Spleen (tissue), 11 donors: ENCODE data around the gene SP100. TPM values are rescaled to one million over a fixed set of nuclear protein-coding genes. Genes with fewer than 3 reads are reported as not detected.
A peak's percentile ranks its signal among the peaks of the same experiment; 100 is the strongest.
"Not testable (repeated sequence)": the region's sequence is repeated elsewhere in the genome, so short reads cannot be mapped to it uniquely, and the experiment has no call there.

Experiments used
- DNase-seq: peaks from one replicate; pipeline ENCODE4 v3.0.0-alpha.2; 2020
- H3K27ac ChIP-seq, 8 donors: fragments of 200-600 bp; sonication (generic) in 7 of 8; 1 replicate in 4 of 8; 2 replicates in 4 of 8; pipeline versions ENCODE4 v1.5.0 to v1.8.0; 2016 to 2021; ENCODE audit warnings: inconsistent platforms in 4 of 8, mild to moderate bottlenecking in 4 of 8, moderate library complexity in 1 of 8
- H3K27me3 ChIP-seq, 7 donors: fragments of 200-600 bp; sonication (generic) in 6 of 7; replicated peaks in 1 of 7; 1 replicate in 4 of 7; 2 replicates in 3 of 7; pipeline versions ENCODE4 v1.5.0 to v1.8.0; 2016 to 2021; ENCODE audit warnings: inconsistent platforms in 3 of 7, mild to moderate bottlenecking in 1 of 7
- H3K36me3 ChIP-seq, 6 donors: fragments of 200-600 bp; sonication (generic) in 5 of 6; 1 replicate in 4 of 6; 2 replicates in 2 of 6; pipeline versions ENCODE4 v1.5.0 to v1.8.0; 2016 to 2021; ENCODE audit warnings: inconsistent platforms in 2 of 6
- H3K4me1 ChIP-seq, 6 donors: fragments of 200-600 bp; sonication (generic) in 5 of 6; 1 replicate in 3 of 6; 2 replicates in 3 of 6; pipeline versions ENCODE4 v1.5.0 to v1.8.0; 2016 to 2021; ENCODE audit warnings: inconsistent platforms in 3 of 6
- H3K4me3 ChIP-seq, 8 donors: fragments of 200-600 bp; sonication (generic) in 7 of 8; 1 replicate in 4 of 8; 2 replicates in 4 of 8; pipeline versions ENCODE4 v1.5.0 to v1.8.0; 2016 to 2021; ENCODE audit warnings: inconsistent platforms in 4 of 8, mild to moderate bottlenecking in 4 of 8, moderate library complexity in 2 of 8
- H3K9me3 ChIP-seq, 8 donors: fragments of 200-600 bp; sonication (generic) in 7 of 8; 1 replicate in 4 of 8; 2 replicates in 4 of 8; pipeline versions ENCODE4 v1.5.0 to v1.8.0; 2016 to 2021; ENCODE audit warnings: inconsistent platforms in 4 of 8
- POLR2A ChIP-seq, 3 donors: fragments of 450-650 bp; IDR thresholded peaks; one replicate each; pipeline ENCODE4 v1.5.1; 2017; ENCODE audit warnings: antibody characterized with exemption in 3 of 3, mild to moderate bottlenecking in 1 of 3
- POLR2AphosphoS5 ChIP-seq, 3 donors: sonication (generic); formaldehyde crosslinking; IDR thresholded peaks; one replicate each; pipeline ENCODE4 v1.5.1; 2017; ENCODE audit warnings: antibody characterized with exemption in 3 of 3
- WGBS, 5 donors: extraction: QIAGEN DNeasy Blood & Tissue Kit in 3 of 5; methylation state at CpG; one replicate each; pipeline versions ENCODE4 v1.1.5 to v1.1.7; 2013 to 2018; 5-methylcytosine and 5-hydroxymethylcytosine counted together
- intact Hi-C: fragments of 100-400 bp; cut with DNase I; formaldehyde crosslinking; loops from one replicate; pipeline ENCODE4 v1.15.0; 2023; ENCODE audit warnings: low total_unique reads
- polyA plus RNA-seq, 3 donors: library from polyadenylated mRNA; stranded (reverse); fragments of 200-250 nt; gene quantifications; one replicate each; pipeline ENCODE4 v1.2.1, GENCODE V29; 2013
- total RNA-seq, 7 donors: library from RNA; depleted of rRNA in 3 of 7; stranded (reverse); fragments of >200 nt in 3 of 7; fragmentation: NEBNext Ultra II Directional in 4 of 7; extraction: Animal tissue kit (Norgen Biotek cat#: 25700) in 4 of 7; gene quantifications; one replicate each; pipeline versions ENCODE4 v1.1.0 to v1.2.1, GENCODE V29; 2016 to 2021
- TF ChIP-seq, protein P1 (sequence below), 11 experiments: fragments of 200-600 bp in 7 of 11; fragments of 450-650 bp in 4 of 11; sonication (generic) in 4 of 11; IDR thresholded peaks in 8 of 11; conservative IDR thresholded peaks in 3 of 11; 1 replicate in 7 of 11; 2 replicates in 4 of 11; pipeline versions ENCODE4 v1.4.0 to v1.8.0; 2016 to 2021; ENCODE audit warnings: antibody characterized with exemption in 11 of 11, inconsistent platforms in 4 of 11, mild to moderate bottlenecking in 1 of 11
- donor health status: healthy with polysubstance abuse.
- donor health status: DM: no; HTN: no; CAD: no; lungs with moderate emphysema.
- donor health status: DM: no; HTN: no; CAD: no.
- donor health status: Bipolar disorder and iron deficiency.
- donor health status: healthy.
- donor health status: DM: no; HTN: no; CAD: no.
- donor health status: DM: yes; HTN: yes; CAD: no.

SP100 gene
- total and polyA plus RNA-seq, 10 donors = 97.5 to 327 (median 260) TPM

DNA sequence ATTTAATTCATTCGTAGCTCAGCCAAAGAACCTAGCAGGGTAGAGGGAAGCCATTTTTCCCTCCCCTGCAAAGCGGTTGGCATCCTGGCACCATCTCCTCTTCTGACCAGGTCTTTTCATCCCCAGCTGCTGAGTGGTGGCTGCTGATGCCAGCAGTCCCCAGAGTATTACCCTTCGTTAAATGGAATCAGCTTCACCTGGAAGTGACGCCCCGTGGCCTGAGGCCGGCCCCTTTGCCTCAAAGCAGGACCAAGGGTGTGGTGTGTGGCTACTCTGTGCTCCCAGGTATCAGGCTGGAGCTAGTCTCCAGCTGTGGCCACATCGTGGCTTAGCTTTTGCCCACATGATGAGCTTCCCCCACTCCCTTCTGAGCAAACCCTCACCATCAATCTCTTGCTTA is 12.3 kb upstream of the SP100 start:
- 89 to 99% (median 97%) methylated on average over 7 of the region's 7 CpGs for WGBS, 5 donors
- no peak for DNase-seq
- TF ChIP-seq POLR2A (IDR thresholded peaks at IDR 0.05) = no peak
- TF ChIP-seq, protein P1, sequence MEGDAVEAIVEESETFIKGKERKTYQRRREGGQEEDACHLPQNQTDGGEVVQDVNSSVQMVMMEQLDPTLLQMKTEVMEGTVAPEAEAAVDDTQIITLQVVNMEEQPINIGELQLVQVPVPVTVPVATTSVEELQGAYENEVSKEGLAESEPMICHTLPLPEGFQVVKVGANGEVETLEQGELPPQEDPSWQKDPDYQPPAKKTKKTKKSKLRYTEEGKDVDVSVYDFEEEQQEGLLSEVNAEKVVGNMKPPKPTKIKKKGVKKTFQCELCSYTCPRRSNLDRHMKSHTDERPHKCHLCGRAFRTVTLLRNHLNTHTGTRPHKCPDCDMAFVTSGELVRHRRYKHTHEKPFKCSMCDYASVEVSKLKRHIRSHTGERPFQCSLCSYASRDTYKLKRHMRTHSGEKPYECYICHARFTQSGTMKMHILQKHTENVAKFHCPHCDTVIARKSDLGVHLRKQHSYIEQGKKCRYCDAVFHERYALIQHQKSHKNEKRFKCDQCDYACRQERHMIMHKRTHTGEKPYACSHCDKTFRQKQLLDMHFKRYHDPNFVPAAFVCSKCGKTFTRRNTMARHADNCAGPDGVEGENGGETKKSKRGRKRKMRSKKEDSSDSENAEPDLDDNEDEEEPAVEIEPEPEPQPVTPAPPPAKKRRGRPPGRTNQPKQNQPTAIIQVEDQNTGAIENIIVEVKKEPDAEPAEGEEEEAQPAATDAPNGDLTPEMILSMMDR (IDR thresholded peaks at IDR 0.05 in 8 of 11, conservative IDR thresholded peaks at IDR 0.05 in 3 of 11) = no peak
- no peak for TF ChIP-seq POLR2AphosphoS5 (IDR thresholded peaks at IDR 0.05)
- Histone ChIP-seq H3K27me3 (no peaks in the 10 kb centered on the region), H3K9me3 (no peaks in the 10 kb centered on the region), H3K27ac (no peak overlapping the region), H3K4me1 (peaks cover 4 to 22% (median 11%) of the 10 kb centered on the region in 6 donors), H3K36me3 (peaks cover 0 to 79% (median 43%) of the 10 kb centered on the region in 6 donors), H3K4me3 (no peak overlapping the region)
- intact Hi-C loops = no loop called here

DNA sequence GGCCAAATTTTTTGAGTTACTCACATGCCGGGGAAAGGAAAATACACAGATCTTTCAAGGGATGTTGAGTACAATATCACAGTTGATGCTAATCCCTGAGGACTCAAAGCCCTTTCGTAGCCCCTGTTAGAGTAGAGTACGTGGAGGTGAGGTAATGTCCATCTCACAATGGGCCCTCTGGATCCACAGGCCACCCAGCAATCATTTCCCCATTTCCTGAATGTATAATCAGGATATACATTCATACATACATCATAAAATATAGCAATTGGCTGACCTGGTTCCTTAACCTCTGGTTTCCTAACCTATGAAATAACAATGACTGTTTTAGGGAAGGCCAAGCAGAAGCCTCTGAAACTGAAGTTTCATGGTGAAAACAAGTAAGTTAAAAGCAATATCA is 10.2 kb upstream of the SP100 start:
- H3K4me1 ChIP-seq = peaks cover 20 to 43% (median 31%) of the 10 kb centered on the region in 6 donors
- intact Hi-C loops = no loop called here
- DNase-seq = no peak
- H3K9me3 ChIP-seq = no peaks in the 10 kb centered on the region
- WGBS, 5 donors = 89 to 98% (median 94%) methylated on average over 3 of the region's 3 CpGs
- peaks cover 0 to 59% (median 25%) of the 10 kb centered on the region in 6 donors for H3K36me3 ChIP-seq
- no peak overlapping the region for H3K4me3 ChIP-seq
- H3K27me3 ChIP-seq = no peaks in the 10 kb centered on the region
- H3K27ac ChIP-seq = no peak overlapping the region
- no peak for TF ChIP-seq POLR2AphosphoS5 (IDR thresholded peaks at IDR 0.05)
- TF ChIP-seq POLR2A (IDR thresholded peaks at IDR 0.05) = no peak
- TF ChIP-seq, protein P1 (IDR thresholded peaks at IDR 0.05 in 8 of 11, conservative IDR thresholded peaks at IDR 0.05 in 3 of 11) = no peak

DNA sequence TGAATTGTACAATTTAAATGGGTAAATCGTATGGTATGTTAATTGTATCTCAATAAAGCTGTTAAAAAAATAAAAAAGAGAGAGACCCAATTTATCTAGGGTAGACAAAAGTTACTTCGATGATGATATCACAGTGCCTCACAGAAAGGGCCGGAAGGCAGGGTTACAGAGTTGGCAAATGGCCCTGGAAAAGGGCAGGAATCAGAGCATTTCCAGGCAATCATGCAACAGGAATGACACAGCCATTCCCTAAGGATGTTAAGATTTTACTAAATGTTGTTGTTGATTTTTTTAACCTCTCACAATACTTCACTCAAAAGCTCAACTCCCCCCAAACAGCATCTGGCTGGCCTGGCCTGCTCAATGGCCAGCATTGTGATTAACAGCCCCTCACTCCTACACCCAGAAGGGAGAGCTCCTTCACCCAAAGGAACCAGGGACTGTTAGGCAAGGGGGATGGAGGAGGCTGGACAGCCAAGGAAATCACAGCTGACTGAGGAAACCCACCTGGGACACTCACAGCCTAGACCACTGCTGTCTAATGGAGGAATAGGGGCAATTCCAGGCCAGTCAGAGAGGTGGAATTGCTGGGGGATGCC is 7.7 kb upstream of the SP100 start:
- WGBS, 5 donors = 55 to 82% (median 66%) methylated on average over 3 of the region's 3 CpGs

DNA sequence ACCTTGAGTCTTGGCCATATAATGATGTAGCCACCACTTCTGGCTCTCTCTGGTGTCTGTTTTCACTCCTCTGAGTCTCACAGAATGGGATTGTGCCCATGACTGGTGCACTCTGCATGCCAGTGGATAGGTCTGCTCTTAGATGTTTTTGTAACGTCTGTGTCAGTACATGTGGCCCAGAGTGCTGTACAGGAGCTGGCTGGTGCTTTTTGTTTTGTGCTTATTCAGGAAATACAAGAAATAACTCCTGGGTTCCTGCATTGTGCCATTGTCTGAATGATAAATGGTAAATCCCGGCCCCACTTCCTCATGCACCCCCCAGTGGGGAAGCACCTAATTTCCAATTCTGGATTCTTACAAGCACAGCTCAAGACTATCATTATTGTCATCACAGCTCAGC is 6.7 kb upstream of the SP100 start:
- H3K27me3 ChIP-seq, intact Hi-C loops, DNase-seq, H3K9me3 ChIP-seq, H3K4me3 ChIP-seq: not testable (repeated sequence)
- Histone ChIP-seq H3K4me1 (peaks cover 30 to 73% (median 58%) of the 10 kb centered on the region in 6 donors), H3K27ac (peak overlapping the region; percentile 17 to 98 (median 61)), H3K36me3 (peaks cover 0 to 32% (median 6%) of the 10 kb centered on the region in 6 donors)
- 10 to 23% (median 18%) methylated on average over 2 of the region's 2 CpGs for WGBS, 5 donors

More for the DNA sequence above, 7.7 kb upstream of the SP100 start:
- Histone ChIP-seq H3K4me3 (no peak overlapping the region), H3K9me3 (no peaks in the 10 kb centered on the region), H3K36me3 (peaks cover 0 to 42% (median 14%) of the 10 kb centered on the region in 6 donors), H3K27me3 (no peaks in the 10 kb centered on the region), H3K4me1 (peaks cover 30 to 63% (median 51%) of the 10 kb centered on the region in 6 donors), H3K27ac (peak overlapping the region; percentile 40 to 98 (median 65))
- intact Hi-C loops = no loop called here
- DNase-seq = no peak
- TF ChIP-seq, protein P1 (IDR thresholded peaks at IDR 0.05 in 8 of 11, conservative IDR thresholded peaks at IDR 0.05 in 3 of 11) = no peak
- no peak for TF ChIP-seq POLR2A (IDR thresholded peaks at IDR 0.05)
- peak in 1 of 3 donors; percentile 82 for TF ChIP-seq POLR2AphosphoS5 (IDR thresholded peaks at IDR 0.05)
